ENCODE measurements around the gene C10orf71.
A peak's percentile ranks its signal among the peaks of the same experiment; 100 is the strongest.

C10orf71 gene

GRCh38 chr10:49289480-49289879, 9.5 kb upstream of the C10orf71 start:
- no peak for DNase-seq
- in situ Hi-C loops (cut with MboI; ENCODE audit: low pct_unique_long_range_greater_than_20kb, low sequenced_read_pairs): no loop called here

- in situ Hi-C loops (cut with MboI; ENCODE audit: low pct_unique_long_range_greater_than_20kb, low sequenced_read_pairs): no loop called here
These were observed 8.8 kb upstream of the C10orf71 start for GRCh38 chr10:49290131-49290530.

GRCh38 chr10:49290607-49291006, 8.4 kb upstream of the C10orf71 start:
- DNase-seq: no peak

More at GRCh38 chr10:49290131-49290530, 8.8 kb upstream of the C10orf71 start:
- DNase-seq: no peak

GRCh38 chr10:49292565-49293207, 6.3 kb upstream of the C10orf71 start:
- no peak for DNase-seq
- in situ Hi-C loops (cut with MboI; ENCODE audit: low pct_unique_long_range_greater_than_20kb, low sequenced_read_pairs): no loop called here

More at GRCh38 chr10:49290607-49291006, 8.4 kb upstream of the C10orf71 start:
- in situ Hi-C loops (cut with MboI; ENCODE audit: low pct_unique_long_range_greater_than_20kb, low sequenced_read_pairs): no loop called here

- in situ Hi-C loops (cut with MboI; ENCODE audit: low pct_unique_long_range_greater_than_20kb, low sequenced_read_pairs): no loop called here
- no peak for DNase-seq
These were observed 5.8 kb upstream of the C10orf71 start for GRCh38 chr10:49293208-49293603.

- in situ Hi-C loops (cut with MboI; ENCODE audit: low pct_unique_long_range_greater_than_20kb, low sequenced_read_pairs): no loop called here
These were observed 4.2 kb upstream of the C10orf71 start for GRCh38 chr10:49294731-49295130.

GRCh38 chr10:49295297-49295696, 3.7 kb upstream of the C10orf71 start:
- in situ Hi-C loops (cut with MboI; ENCODE audit: low pct_unique_long_range_greater_than_20kb, low sequenced_read_pairs): no loop called here
- no peak for DNase-seq

More at GRCh38 chr10:49294731-49295130, 4.2 kb upstream of the C10orf71 start:
- no peak for DNase-seq

GRCh38 chr10:49296382-49296781, 2.6 kb upstream of the C10orf71 start:
- DNase-seq: no peak
- in situ Hi-C loops (cut with MboI; ENCODE audit: low pct_unique_long_range_greater_than_20kb, low sequenced_read_pairs): no loop called here

GRCh38 chr10:49296836-49297235, 2.1 kb upstream of the C10orf71 start:
- DNase-seq: no peak
- in situ Hi-C loops (cut with MboI; ENCODE audit: low pct_unique_long_range_greater_than_20kb, low sequenced_read_pairs): no loop called here

GRCh38 chr10:49297818-49298670, 926 bp upstream of the C10orf71 start:
- no peak for DNase-seq
- in situ Hi-C loops (cut with MboI; ENCODE audit: low pct_unique_long_range_greater_than_20kb, low sequenced_read_pairs): no loop called here

GRCh38 chr10:49298671-49298982, 343 bp upstream of the C10orf71 start:
- DNase-seq: no peak
- in situ Hi-C loops (cut with MboI; ENCODE audit: low pct_unique_long_range_greater_than_20kb, low sequenced_read_pairs): no loop called here

GRCh38 chr10:49299816-49300139, 808 bp downstream of the C10orf71 start:
- in situ Hi-C loops (cut with MboI; ENCODE audit: low pct_unique_long_range_greater_than_20kb, low sequenced_read_pairs): no loop called here
- DNase-seq: no peak

GRCh38 chr10:49300140-49300974, 1.4 kb downstream of the C10orf71 start:
- in situ Hi-C loops (cut with MboI; ENCODE audit: low pct_unique_long_range_greater_than_20kb, low sequenced_read_pairs): no loop called here
- peak; percentile 49 for DNase-seq

- DNase-seq: no peak
- in situ Hi-C loops (cut with MboI; ENCODE audit: low pct_unique_long_range_greater_than_20kb, low sequenced_read_pairs): no loop called here
These were observed 2.3 kb downstream of the C10orf71 start for GRCh38 chr10:49301302-49301701.

GRCh38 chr10:49302088-49302487, 3.1 kb downstream of the C10orf71 start:
- in situ Hi-C loops (cut with MboI; ENCODE audit: low pct_unique_long_range_greater_than_20kb, low sequenced_read_pairs): no loop called here
- no peak for DNase-seq

- in situ Hi-C loops (cut with MboI; ENCODE audit: low pct_unique_long_range_greater_than_20kb, low sequenced_read_pairs): no loop called here
- no peak for DNase-seq
These were observed 4.7 kb downstream of the C10orf71 start for GRCh38 chr10:49303711-49304110.

- DNase-seq: no peak
- in situ Hi-C loops (cut with MboI; ENCODE audit: low pct_unique_long_range_greater_than_20kb, low sequenced_read_pairs): no loop called here
These were observed 5.2 kb downstream of the C10orf71 start for GRCh38 chr10:49304137-49304536.

- in situ Hi-C loops (cut with MboI; ENCODE audit: low pct_unique_long_range_greater_than_20kb, low sequenced_read_pairs): no loop called here
- peak; percentile 43 for DNase-seq
These were observed 9.0 kb downstream of the C10orf71 start for GRCh38 chr10:49307921-49308320.

- in situ Hi-C loops (cut with MboI; ENCODE audit: low pct_unique_long_range_greater_than_20kb, low sequenced_read_pairs): no loop called here
- DNase-seq: no peak
These were observed 9.9 kb downstream of the C10orf71 start for GRCh38 chr10:49308881-49309280.

Data from KBM-7 (cell line).